H1 (cell line): Measurements from ENCODE around the gene CAMTA1. TPM values are rescaled to one million over a fixed set of nuclear protein-coding genes. Genes with fewer than 3 reads are reported as not detected.

Experiments
- BRCA1 ChIP-seq: IDR thresholded peaks from 2 replicates; pipeline ENCODE4 v1.6.1; 2012; ENCODE audit warnings: low read depth, low read length, improper control_type of control experiment
- CBX8 ChIP-seq: fragments of 300-800, 300-1000 bp; sonication (generic); IDR thresholded peaks from 2 replicates; pipeline ENCODE4 v1.7.1; 2016; ENCODE audit warnings: low read depth, low read length, borderline replicate concordance
- EGR1 ChIP-seq: IDR thresholded peaks from 2 replicates; pipeline ENCODE4 v1.6.1; 2011; ENCODE audit warnings: low read depth, low read length, borderline replicate concordance
- EP300 ChIP-seq, 2 experiments: IDR thresholded peaks; 1 replicate in 1 of 2; 2 replicates in 1 of 2; pipeline ENCODE4 v1.6.1; 2011 to 2012; ENCODE audit warnings: low read depth in 2 of 2, low read length in 2 of 2, mild to moderate bottlenecking in 2 of 2, borderline replicate concordance in 1 of 2, inconsistent platforms in 1 of 2, moderate library complexity in 1 of 2
- JUND ChIP-seq: IDR thresholded peaks from 2 replicates; pipeline ENCODE4 v1.6.1; 2011; ENCODE audit warnings: mild to moderate bottlenecking, improper control_type of control experiment, low read length
- KDM5A ChIP-seq: fragments of 200-600 bp; IDR thresholded peaks from 2 replicates; pipeline ENCODE4 v1.7.1; 2012; ENCODE audit warnings: mild to moderate bottlenecking, low read length, inconsistent platforms, mixed read lengths
- SP1 ChIP-seq: IDR thresholded peaks from 2 replicates; pipeline ENCODE4 v1.6.1; 2011; ENCODE audit warnings: low read depth, low read length
- SUZ12 ChIP-seq: fragments of 200-600 bp; sonication (generic); IDR thresholded peaks from 2 replicates; pipeline ENCODE4 v1.6.1; 2012; ENCODE audit warnings: mild to moderate bottlenecking, inconsistent platforms, low read length, moderate library complexity, mixed read lengths
- polyA plus RNA-seq, 7 experiments: library from polyadenylated mRNA; depleted of rRNA in 3 of 7; stranded (reverse) in 5 of 7; unstranded in 2 of 7; fragments of >200 nt in 5 of 7; fragments of 200-250 nt in 2 of 7; gene quantifications; 1 replicate in 5 of 7; 2 replicates in 1 of 7; 4 replicates in 1 of 7; pipeline versions ENCODE4 v1.2.1 to v1.2.3, GENCODE V29; 2011 to 2013; ENCODE audit warnings: missing spikeins in 2 of 7, mixed read lengths in 2 of 7
- total RNA-seq: library from RNA; stranded (reverse); fragmentation: NEBNext Ultra II Directional; extraction: Animal tissue kit (Norgen Biotek cat#: 25700); gene quantifications from 2 replicates; pipeline ENCODE4 v1.2.1, GENCODE V29; 2021
- TF ChIP-seq, protein P1 (sequence below): fragments of 300-600 bp; sonication (generic); IDR thresholded peaks from 2 replicates; pipeline ENCODE4 v1.7.1; 2012; ENCODE audit warnings: low read length, moderate library complexity, mild to moderate bottlenecking, inconsistent platforms; ENCODE audit not compliant: insufficient replicate concordance
- TF ChIP-seq, protein P2 (sequence below): IDR thresholded peaks from 2 replicates; pipeline ENCODE4 v1.6.1; 2012; ENCODE audit warnings: low read length, inconsistent platforms

Gene CAMTA1
- total and polyA plus RNA-seq, 2 of the 8 experiments (the other 6 are each of a cell fraction or from before 2014, with no cell fraction given) = 65.0 to 119 TPM

DNA sequence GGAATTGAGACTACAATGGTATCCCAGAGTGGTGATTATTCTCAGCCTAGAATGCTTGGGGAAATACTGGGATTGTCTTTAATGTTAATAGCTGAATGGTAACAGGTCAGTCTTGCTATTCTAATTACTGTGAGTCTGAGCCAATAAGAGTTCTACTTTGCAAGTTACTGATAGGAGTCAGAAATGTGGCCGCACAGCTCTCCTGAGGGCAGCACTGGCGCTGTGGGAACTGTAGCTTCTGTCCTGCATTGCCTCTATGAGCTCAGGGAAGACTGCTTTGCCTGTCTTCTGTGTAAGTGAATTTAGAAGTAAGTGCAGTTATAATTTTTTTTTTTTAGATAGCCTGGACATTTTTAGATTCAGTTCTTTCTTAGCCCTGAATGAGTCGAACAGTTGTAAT lies 975.8 kb downstream of the CAMTA1 start (continued):
- TF ChIP-seq, protein P1, sequence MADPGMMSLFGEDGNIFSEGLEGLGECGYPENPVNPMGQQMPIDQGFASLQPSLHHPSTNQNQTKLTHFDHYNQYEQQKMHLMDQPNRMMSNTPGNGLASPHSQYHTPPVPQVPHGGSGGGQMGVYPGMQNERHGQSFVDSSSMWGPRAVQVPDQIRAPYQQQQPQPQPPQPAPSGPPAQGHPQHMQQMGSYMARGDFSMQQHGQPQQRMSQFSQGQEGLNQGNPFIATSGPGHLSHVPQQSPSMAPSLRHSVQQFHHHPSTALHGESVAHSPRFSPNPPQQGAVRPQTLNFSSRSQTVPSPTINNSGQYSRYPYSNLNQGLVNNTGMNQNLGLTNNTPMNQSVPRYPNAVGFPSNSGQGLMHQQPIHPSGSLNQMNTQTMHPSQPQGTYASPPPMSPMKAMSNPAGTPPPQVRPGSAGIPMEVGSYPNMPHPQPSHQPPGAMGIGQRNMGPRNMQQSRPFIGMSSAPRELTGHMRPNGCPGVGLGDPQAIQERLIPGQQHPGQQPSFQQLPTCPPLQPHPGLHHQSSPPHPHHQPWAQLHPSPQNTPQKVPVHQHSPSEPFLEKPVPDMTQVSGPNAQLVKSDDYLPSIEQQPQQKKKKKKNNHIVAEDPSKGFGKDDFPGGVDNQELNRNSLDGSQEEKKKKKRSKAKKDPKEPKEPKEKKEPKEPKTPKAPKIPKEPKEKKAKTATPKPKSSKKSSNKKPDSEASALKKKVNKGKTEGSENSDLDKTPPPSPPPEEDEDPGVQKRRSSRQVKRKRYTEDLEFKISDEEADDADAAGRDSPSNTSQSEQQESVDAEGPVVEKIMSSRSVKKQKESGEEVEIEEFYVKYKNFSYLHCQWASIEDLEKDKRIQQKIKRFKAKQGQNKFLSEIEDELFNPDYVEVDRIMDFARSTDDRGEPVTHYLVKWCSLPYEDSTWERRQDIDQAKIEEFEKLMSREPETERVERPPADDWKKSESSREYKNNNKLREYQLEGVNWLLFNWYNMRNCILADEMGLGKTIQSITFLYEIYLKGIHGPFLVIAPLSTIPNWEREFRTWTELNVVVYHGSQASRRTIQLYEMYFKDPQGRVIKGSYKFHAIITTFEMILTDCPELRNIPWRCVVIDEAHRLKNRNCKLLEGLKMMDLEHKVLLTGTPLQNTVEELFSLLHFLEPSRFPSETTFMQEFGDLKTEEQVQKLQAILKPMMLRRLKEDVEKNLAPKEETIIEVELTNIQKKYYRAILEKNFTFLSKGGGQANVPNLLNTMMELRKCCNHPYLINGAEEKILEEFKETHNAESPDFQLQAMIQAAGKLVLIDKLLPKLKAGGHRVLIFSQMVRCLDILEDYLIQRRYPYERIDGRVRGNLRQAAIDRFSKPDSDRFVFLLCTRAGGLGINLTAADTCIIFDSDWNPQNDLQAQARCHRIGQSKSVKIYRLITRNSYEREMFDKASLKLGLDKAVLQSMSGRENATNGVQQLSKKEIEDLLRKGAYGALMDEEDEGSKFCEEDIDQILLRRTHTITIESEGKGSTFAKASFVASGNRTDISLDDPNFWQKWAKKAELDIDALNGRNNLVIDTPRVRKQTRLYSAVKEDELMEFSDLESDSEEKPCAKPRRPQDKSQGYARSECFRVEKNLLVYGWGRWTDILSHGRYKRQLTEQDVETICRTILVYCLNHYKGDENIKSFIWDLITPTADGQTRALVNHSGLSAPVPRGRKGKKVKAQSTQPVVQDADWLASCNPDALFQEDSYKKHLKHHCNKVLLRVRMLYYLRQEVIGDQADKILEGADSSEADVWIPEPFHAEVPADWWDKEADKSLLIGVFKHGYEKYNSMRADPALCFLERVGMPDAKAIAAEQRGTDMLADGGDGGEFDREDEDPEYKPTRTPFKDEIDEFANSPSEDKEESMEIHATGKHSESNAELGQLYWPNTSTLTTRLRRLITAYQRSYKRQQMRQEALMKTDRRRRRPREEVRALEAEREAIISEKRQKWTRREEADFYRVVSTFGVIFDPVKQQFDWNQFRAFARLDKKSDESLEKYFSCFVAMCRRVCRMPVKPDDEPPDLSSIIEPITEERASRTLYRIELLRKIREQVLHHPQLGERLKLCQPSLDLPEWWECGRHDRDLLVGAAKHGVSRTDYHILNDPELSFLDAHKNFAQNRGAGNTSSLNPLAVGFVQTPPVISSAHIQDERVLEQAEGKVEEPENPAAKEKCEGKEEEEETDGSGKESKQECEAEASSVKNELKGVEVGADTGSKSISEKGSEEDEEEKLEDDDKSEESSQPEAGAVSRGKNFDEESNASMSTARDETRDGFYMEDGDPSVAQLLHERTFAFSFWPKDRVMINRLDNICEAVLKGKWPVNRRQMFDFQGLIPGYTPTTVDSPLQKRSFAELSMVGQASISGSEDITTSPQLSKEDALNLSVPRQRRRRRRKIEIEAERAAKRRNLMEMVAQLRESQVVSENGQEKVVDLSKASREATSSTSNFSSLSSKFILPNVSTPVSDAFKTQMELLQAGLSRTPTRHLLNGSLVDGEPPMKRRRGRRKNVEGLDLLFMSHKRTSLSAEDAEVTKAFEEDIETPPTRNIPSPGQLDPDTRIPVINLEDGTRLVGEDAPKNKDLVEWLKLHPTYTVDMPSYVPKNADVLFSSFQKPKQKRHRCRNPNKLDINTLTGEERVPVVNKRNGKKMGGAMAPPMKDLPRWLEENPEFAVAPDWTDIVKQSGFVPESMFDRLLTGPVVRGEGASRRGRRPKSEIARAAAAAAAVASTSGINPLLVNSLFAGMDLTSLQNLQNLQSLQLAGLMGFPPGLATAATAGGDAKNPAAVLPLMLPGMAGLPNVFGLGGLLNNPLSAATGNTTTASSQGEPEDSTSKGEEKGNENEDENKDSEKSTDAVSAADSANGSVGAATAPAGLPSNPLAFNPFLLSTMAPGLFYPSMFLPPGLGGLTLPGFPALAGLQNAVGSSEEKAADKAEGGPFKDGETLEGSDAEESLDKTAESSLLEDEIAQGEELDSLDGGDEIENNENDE = no peak
- no peak for TF ChIP-seq KDM5A
- TF ChIP-seq SUZ12 = no peak
- TF ChIP-seq EGR1 = no peak
- TF ChIP-seq EP300 (IDR thresholded peaks at IDR 0.05; ENCODE audit: borderline replicate concordance in 1 of 2, low read depth in 2 of 2, low read length in 2 of 2) = no peak
- no peak for TF ChIP-seq BRCA1
- TF ChIP-seq, protein P2, sequence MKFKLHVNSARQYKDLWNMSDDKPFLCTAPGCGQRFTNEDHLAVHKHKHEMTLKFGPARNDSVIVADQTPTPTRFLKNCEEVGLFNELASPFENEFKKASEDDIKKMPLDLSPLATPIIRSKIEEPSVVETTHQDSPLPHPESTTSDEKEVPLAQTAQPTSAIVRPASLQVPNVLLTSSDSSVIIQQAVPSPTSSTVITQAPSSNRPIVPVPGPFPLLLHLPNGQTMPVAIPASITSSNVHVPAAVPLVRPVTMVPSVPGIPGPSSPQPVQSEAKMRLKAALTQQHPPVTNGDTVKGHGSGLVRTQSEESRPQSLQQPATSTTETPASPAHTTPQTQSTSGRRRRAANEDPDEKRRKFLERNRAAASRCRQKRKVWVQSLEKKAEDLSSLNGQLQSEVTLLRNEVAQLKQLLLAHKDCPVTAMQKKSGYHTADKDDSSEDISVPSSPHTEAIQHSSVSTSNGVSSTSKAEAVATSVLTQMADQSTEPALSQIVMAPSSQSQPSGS = no peak
- TF ChIP-seq SP1 = no peak
- TF ChIP-seq CBX8 = no peak
- no peak for TF ChIP-seq JUND
